Measurements from ENCODE around the gene FSIP1.

DNA sequence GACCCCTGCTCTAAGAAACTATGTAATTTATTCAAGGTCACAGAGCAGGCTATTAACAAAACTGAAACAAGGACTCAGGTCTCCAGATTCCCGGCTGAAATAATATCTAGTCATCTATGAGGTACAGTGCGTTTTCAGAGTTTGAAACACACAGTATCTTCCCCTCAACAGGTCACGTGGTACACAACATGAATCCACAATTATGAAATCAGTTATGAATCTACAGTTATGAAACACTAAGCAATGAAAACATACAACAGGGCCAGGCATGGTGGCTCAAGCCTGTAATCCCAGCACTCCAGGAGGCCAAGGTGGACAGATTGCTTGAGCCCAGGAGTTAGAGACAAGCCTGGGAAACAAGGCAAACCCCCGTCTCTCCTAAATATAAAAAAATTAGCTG, 72.7 kb downstream of the FSIP1 start:
- TF ChIP-seq, protein P1, sequence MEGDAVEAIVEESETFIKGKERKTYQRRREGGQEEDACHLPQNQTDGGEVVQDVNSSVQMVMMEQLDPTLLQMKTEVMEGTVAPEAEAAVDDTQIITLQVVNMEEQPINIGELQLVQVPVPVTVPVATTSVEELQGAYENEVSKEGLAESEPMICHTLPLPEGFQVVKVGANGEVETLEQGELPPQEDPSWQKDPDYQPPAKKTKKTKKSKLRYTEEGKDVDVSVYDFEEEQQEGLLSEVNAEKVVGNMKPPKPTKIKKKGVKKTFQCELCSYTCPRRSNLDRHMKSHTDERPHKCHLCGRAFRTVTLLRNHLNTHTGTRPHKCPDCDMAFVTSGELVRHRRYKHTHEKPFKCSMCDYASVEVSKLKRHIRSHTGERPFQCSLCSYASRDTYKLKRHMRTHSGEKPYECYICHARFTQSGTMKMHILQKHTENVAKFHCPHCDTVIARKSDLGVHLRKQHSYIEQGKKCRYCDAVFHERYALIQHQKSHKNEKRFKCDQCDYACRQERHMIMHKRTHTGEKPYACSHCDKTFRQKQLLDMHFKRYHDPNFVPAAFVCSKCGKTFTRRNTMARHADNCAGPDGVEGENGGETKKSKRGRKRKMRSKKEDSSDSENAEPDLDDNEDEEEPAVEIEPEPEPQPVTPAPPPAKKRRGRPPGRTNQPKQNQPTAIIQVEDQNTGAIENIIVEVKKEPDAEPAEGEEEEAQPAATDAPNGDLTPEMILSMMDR (IDR thresholded peaks at IDR 0.05) = no peak
- no peak for TF ChIP-seq POLR2A (IDR thresholded peaks at IDR 0.05)
